A549 treated with RU486 at 1 μM for 4 hours (cell line): ENCODE results near the gene SIRT3. TPM values are rescaled to one million over a fixed set of nuclear protein-coding genes. Genes with fewer than 3 reads are reported as not detected.

ENCODE experiments used
- total RNA-seq: library from RNA; stranded (reverse); fragments of 200-300 nt; extraction: Qiagen RNA extraction; gene quantifications from 5 replicates; pipeline ENCODE4 v1.2.3, GENCODE V29; 2022; ENCODE audit warnings: low read depth

SIRT3 gene
- 13.8 to 20.8 TPM (median 18.3 TPM) in 5 replicates for total RNA-seq

GRCh38 chr11:235997-236773 lies at the start of gene SIRT3:
Gene SIRT3, minus strand, starts transcription at chr11:236342. Its CDS starts 14 bp downstream, at chr11:236328.

GRCh38 chr11:278001-278951 lies 42.1 kb upstream of the SIRT3 start, which contains the start of gene NLRP6:
Gene NLRP6, plus strand, starts transcription at chr11:278407. Its CDS starts 163 bp downstream, at chr11:278570.

GRCh38 chr11:236774-237767 lies 929 bp upstream of the SIRT3 start, which contains the start of gene PSMD13:
Gene PSMD13, plus strand, starts transcription at chr11:236976. Its CDS starts 74 bp downstream, at chr11:237050.

GRCh38 chr11:207208-207862 lies 28.8 kb downstream of the SIRT3 start, which contains the start of the genes BET1L and RIC8A:
Gene BET1L, minus strand, starts transcription at chr11:207399. Its CDS starts 78 bp downstream, at chr11:207321.
Gene RIC8A, plus strand, starts transcription at chr11:207708. Its CDS starts 1,147 bp downstream, at chr11:208855.

GRCh38 chr11:192674-193128 lies 43.4 kb downstream of the SIRT3 start, which contains the start of gene SCGB1C1:
Gene SCGB1C1, plus strand, starts transcription at chr11:193078. Its CDS starts 22 bp downstream, at chr11:193100.

Other genes starting within 250 kb of the SIRT3 start
- not detected in 5 replicates for gene SCGB1C1, start 43.3 kb downstream of the SIRT3 start, total RNA-seq
- 39.2 to 51.8 TPM (median 44.9 TPM) in 5 replicates for gene BET1L, start 28.9 kb downstream of the SIRT3 start, total RNA-seq
- 104 to 118 TPM (median 111 TPM) in 5 replicates for gene RIC8A, start 28.6 kb downstream of the SIRT3 start, total RNA-seq
- 169 to 199 TPM (median 171 TPM) in 5 replicates for gene PSMD13, start 634 bp upstream of the SIRT3 start, total RNA-seq
- gene NLRP6, start 42.1 kb upstream of the SIRT3 start, total RNA-seq: 0.08 TPM in 1 of 5 replicates, not detected in the others
- gene PGGHG, start 52.8 kb upstream of the SIRT3 start, total RNA-seq: 6.4 to 11.8 TPM (median 10.0 TPM) in 5 replicates
- gene IFITM5, start 63.2 kb upstream of the SIRT3 start, total RNA-seq: not detected in 5 replicates
- gene IFITM2, start 71.5 kb upstream of the SIRT3 start, total RNA-seq: 56.4 to 65.7 TPM (median 61.5 TPM) in 5 replicates
- gene IFITM1, start 77.7 kb upstream of the SIRT3 start, total RNA-seq: 0.25 to 0.75 TPM (median 0.49 TPM) in 5 replicates
- gene IFITM3, start 84.5 kb upstream of the SIRT3 start, total RNA-seq: 20.4 to 36.3 TPM (median 31.6 TPM) in 5 replicates
- gene B4GALNT4, start 133.2 kb upstream of the SIRT3 start, total RNA-seq: 11.0 to 22.7 TPM (median 15.6 TPM) in 5 replicates
- 26.4 to 39.8 TPM (median 36.5 TPM) in 5 replicates for gene PKP3, start 157.9 kb upstream of the SIRT3 start, total RNA-seq
- gene SIGIRR, start 178.7 kb upstream of the SIRT3 start, total RNA-seq: 59.9 to 95.2 TPM (median 84.4 TPM) in 5 replicates
- gene ANO9, start 205.7 kb upstream of the SIRT3 start, total RNA-seq: 0.61 to 1.6 TPM (median 1.2 TPM) in 5 replicates
- 31.4 to 49.0 TPM (median 44.3 TPM) in 5 replicates for gene PTDSS2, start 213.9 kb upstream of the SIRT3 start, total RNA-seq